ENCODE results near the gene THBS1. TPM values are rescaled to one million over a fixed set of nuclear protein-coding genes. Genes with fewer than 3 reads are reported as not detected.

The THBS1 gene
- total RNA-seq, 1 donor, result 7,420 TPM

DNA sequence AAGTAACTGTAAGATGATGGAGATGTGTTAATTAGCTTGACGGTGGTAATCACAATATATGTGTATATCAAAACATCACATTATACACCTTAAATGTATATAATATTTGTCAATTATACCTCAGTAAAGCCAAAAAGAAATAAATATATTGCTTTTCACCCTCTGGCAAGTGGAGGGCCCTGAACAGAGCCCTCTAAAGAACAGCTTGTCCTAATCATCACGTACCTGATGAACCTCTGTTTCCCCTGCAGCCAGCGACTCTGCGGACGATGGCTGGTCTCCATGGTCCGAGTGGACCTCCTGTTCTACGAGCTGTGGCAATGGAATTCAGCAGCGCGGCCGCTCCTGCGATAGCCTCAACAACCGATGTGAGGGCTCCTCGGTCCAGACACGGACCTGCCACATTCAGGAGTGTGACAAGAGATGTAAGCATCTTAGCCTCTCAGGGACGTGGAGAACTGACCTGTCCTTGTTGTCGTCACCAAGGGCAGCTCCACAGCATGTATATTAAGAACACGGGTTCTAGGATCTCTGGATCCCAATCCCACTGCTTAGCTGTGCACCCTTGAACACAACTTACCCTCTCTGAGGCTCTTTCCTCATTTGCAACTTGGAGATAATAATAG lies 6.3 kb downstream of the THBS1 start:
- H3K4me3 ChIP-seq (ENCODE audit: low read depth, low read length), result no peak overlapping the region
- peak; percentile 34 for DNase-seq (ENCODE audit: low read depth)
- TF ChIP-seq, protein P1, sequence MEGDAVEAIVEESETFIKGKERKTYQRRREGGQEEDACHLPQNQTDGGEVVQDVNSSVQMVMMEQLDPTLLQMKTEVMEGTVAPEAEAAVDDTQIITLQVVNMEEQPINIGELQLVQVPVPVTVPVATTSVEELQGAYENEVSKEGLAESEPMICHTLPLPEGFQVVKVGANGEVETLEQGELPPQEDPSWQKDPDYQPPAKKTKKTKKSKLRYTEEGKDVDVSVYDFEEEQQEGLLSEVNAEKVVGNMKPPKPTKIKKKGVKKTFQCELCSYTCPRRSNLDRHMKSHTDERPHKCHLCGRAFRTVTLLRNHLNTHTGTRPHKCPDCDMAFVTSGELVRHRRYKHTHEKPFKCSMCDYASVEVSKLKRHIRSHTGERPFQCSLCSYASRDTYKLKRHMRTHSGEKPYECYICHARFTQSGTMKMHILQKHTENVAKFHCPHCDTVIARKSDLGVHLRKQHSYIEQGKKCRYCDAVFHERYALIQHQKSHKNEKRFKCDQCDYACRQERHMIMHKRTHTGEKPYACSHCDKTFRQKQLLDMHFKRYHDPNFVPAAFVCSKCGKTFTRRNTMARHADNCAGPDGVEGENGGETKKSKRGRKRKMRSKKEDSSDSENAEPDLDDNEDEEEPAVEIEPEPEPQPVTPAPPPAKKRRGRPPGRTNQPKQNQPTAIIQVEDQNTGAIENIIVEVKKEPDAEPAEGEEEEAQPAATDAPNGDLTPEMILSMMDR (IDR thresholded peaks at IDR 0.05; ENCODE audit: insufficient read depth, low read depth, low read length), result no peak

DNA sequence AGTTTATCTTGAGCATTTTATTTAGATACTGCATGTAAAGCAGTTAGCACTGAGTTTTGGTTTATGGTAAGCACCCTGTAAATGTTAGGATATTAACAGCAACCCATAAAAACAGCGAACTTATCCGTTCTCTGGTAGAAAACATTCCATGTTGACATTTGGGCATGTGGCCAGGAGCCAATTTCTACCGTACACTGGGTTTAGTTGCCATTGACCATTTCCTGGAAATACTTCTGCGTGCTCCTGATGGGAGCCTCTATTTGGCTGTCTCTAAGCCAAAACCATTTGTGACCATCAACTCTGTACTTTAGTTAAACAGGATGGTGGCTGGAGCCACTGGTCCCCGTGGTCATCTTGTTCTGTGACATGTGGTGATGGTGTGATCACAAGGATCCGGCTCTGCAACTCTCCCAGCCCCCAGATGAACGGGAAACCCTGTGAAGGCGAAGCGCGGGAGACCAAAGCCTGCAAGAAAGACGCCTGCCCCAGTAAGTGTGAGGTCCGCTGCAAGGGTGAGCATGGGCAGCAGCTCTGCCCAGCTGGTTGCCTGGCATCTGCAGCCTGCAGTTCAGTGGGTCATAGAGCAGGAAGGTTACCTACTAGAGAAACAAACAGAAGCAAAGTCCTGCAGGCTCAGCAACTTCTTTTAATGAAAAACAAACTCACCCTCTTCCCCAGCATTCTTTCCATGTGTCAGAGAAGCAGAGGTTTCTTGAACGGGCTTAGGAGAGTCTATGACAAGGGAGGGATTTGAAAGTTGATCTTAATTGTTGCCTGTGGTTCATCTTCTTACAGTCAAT lies 7.1 kb downstream of the THBS1 start:
- DNase-seq (ENCODE audit: low read depth), result peak; percentile 45
- H3K4me3 ChIP-seq (ENCODE audit: low read depth, low read length), result no peak overlapping the region
- TF ChIP-seq, protein P1 (IDR thresholded peaks at IDR 0.05; ENCODE audit: insufficient read depth, low read depth, low read length), result no peak

DNA sequence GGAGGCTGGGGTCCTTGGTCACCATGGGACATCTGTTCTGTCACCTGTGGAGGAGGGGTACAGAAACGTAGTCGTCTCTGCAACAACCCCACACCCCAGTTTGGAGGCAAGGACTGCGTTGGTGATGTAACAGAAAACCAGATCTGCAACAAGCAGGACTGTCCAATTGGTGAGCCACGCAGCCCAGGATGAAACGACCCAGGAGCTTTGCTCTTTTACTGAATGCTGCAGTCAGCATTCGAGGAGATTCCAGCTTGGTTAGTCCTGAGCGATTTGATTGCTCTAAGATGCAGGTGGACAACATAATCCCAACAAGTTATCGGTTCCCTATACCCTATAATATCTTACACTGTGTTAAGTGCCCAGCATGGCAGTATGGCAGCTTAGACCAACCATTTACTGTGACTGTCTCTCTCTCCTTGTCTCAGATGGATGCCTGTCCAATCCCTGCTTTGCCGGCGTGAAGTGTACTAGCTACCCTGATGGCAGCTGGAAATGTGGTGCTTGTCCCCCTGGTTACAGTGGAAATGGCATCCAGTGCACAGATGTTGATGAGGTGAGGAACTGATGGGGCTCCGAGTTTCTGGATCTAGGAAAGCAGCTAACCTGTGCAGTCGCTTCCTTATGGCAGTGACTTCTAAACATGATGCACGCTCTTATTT lies 7.8 kb downstream of the THBS1 start:
- no peak overlapping the region for H3K4me3 ChIP-seq (ENCODE audit: low read depth, low read length)
- TF ChIP-seq, protein P1 (IDR thresholded peaks at IDR 0.05; ENCODE audit: insufficient read depth, low read depth, low read length), result no peak
- DNase-seq (ENCODE audit: low read depth), result peak; percentile 28

DNA sequence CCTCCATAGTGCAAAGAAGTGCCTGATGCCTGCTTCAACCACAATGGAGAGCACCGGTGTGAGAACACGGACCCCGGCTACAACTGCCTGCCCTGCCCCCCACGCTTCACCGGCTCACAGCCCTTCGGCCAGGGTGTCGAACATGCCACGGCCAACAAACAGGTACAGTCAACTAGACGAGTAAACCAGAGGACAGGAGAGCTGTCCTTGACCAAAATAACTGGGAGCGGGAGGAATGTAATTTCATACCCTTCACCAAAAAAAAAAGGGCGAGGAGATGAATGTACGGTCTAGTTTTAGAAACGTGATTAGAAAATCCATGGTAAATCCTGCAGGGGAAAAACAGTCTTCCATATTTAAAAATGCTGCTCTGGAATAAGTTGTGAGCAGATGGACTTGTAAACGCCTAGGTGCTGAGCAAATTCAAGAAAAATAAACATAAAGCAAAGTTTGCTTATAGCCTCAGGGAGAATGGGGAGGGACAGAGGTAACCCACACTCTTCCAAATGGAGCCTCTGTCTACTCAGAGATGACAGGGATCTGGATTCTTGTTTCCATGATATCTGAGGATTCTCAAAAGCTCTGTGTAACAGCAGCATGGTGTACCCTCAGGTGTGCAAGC lies 8.4 kb downstream of the THBS1 start:
- no peak overlapping the region for H3K4me3 ChIP-seq (ENCODE audit: low read depth, low read length)
- DNase-seq (ENCODE audit: low read depth), result peak; percentile 25
- TF ChIP-seq, protein P1 (IDR thresholded peaks at IDR 0.05; ENCODE audit: insufficient read depth, low read depth, low read length), result no peak

DNA sequence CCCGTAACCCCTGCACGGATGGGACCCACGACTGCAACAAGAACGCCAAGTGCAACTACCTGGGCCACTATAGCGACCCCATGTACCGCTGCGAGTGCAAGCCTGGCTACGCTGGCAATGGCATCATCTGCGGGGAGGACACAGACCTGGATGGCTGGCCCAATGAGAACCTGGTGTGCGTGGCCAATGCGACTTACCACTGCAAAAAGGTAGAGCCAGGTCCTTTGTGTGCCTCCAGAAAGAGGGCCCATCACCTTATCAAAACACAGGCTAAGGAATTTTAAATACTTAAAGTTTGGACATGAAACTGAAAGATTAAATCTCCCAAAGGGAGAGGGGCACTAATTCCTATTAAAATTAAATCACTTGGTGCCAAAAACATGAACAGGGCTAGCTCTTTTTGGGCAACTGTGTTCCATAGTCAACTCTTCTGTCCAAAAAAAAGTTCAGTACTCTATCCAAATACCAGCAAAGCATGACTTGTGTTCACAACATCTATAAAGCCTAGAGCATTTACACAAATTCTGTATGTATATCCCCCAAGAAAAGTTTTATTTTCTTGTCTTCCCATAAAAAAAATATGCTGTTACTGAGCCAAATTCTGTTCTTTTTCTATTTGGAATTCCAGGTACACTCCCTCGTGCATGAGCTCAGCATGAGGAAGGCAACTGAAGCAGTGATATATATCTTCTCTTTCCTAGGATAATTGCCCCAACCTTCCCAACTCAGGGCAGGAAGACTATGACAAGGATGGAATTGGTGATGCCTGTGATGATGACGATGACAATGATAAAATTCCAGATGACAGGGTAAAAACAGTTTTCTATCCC lies 9.2 kb downstream of the THBS1 start:
- H3K4me3 ChIP-seq (ENCODE audit: low read depth, low read length), result no peak overlapping the region
- DNase-seq (ENCODE audit: low read depth), result peak; percentile 16
- TF ChIP-seq, protein P1 (IDR thresholded peaks at IDR 0.05; ENCODE audit: insufficient read depth, low read depth, low read length), result no peak

All from fibroblast of villous mesenchyme (primary cell).